ENCODE measurements around the gene TCERG1L.

The TCERG1L gene

GRCh38 chr10:131095313-131095580 lies 216.3 kb downstream of the TCERG1L start:
- no peak for DNase-seq

DNA sequence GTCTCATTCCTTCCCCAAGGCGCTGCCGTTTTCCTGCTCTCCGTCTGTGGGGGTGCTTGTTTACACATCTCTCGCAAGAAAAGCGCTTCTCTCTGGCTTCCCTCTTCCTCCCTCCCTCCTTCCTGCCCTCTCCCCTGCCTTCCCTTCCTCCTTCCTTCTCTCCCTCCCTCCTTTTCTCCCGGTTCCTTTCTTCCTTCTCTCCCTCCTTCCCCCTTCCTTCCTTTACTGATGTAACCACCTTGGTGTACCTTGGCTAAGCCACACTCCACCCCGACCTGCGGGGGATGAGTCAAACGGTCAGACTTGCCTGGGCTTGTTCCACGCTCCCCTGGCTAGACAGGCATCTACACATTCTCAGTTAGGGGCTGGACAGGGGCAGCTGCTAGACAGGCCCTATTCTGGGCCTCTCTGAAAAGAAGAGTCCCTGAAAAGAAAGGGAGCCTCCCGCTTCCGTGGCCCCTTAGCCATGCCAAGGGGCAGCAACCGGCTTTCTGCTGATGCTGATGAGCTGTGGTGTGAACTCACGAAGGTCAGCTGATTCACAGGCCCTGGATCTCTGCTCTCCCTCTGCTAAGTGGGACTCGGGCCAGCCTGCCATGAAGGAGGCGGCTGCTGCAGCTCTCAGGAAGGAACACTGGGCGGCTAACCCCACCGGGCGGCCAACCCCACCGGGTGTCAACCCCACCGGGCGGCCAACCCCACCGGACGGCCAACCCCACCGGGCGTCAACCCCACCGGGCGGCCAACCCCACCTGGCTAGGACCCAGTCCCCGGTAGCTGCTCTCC lies 216.8 kb downstream of the TCERG1L start:
- no peak for DNase-seq

- DNase-seq: no peak
Observed at GRCh38 chr10:131093795-131094366, 217.6 kb downstream of the TCERG1L start.

DNA sequence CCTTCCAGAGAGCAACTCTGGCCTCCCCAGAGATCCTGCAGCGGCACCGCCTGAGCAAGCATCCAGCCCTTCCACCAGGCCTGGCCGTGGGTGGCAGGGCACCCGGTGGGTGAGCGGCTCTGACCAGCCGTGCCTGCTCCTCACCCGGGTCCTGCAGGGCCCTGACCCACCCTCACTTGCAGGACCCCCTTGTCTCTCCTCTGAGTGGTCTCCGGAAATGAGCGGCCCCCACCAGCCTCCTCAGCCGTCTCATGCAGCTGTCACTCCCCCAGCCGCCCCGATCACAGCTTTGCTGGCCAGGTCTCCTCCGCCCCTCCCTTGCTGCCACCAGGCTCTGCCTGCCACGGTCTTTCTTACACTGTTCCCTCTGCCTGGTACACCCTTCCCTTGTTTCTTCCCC lies 218.2 kb downstream of the TCERG1L start:
- no peak for DNase-seq

DNA sequence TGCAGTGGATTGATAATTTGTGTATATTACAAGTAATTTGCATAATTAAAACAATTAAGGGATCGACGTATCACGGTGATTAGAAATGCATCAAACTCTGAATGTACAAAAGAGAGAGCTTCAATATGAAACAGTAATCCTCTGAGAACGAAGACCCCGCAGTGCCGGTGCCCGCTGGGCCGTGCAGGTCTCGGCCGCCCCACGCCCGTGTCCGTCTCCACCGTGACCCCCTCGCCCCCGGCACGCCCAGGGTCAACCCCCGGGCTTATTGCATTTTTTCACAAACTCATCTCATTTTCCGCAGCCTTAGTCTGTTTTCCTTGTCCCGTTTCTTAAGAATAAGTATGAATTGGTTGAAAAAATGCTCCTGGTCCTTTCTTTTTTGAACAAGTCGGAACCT lies 218.6 kb downstream of the TCERG1L start:
- no peak for DNase-seq

DNA sequence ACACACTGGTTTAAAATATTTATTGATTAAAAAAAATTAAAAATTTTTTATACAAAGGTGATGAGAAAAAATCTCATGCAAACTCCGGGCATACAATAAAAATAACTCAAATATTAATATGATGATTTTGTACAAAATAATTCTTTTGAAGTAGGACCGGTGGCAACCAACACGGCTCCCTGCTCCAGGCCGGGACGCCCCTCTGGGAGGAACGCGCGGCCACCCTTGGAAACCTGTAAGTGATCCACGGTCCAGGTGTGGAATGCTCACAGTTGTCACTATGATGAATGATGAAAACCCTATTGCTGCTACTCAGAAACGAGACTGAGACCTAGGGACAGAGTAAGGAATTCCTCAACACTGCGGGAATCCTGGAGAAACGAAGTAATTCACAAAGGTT lies 219.1 kb downstream of the TCERG1L start:
- no peak for DNase-seq

GRCh38 chr10:131091682-131092081 lies 219.8 kb downstream of the TCERG1L start:
- no peak for DNase-seq

GRCh38 chr10:131090761-131091661 lies 220.5 kb downstream of the TCERG1L start:
- no peak for DNase-seq

DNA sequence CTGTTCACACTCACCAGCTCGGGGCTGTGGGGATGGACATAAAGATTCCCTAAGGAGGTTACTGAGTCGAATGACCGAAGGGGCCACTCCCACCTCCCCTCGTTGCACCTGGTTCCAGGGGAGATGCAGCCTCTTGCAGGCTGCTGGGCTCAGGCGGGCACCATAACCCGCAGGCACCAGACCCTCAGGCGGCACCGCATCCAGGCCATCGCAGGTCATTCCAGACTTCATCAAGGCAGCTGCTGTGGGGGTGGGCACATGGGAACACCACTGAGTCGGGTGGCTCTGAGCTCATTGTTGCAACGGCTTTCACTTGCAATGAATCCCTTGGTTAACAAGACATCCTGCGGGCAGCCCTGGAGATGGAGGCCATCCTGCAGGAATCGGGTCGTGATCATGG lies 221.7 kb downstream of the TCERG1L start:
- no peak for DNase-seq

DNA sequence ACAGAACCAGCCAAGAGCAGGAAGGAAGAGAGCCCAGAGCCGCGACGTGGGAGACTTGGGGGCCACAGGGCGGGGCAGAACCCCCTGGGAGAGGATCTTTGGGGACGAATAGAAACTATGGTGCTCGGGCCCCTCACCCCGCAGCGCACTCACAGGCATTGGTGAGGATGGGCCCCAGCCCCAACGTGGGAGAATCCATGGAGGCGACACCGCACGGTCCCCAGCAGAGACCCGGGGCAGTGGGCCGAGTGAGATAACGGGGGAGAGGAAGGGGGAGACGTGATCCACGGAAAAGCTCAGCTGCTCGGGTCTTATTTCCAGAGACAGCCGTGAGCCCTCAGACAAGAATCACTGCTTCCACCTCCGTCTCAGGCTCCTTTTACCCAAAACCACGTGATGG lies 222.4 kb downstream of the TCERG1L start:
- no peak for DNase-seq

DNA sequence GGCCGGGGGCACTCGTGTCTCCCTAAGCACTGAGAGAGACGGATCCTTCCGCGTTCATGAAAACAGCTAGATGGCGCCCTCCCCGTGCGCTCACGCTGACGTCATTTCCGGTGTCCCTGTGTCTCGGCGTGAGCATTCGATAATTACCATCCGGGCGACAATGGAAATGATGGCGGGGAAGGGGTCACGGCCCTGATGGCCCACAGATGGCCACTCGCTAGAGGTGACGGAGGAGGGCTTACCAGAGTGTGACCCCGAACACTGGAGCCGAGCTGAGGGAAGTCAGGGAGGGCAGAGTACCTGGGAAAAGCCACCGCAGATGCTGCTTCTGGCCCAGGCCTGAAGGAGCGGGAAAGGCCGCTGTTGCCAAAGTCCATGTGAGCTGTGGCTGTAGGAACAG lies 222.9 kb downstream of the TCERG1L start:
- DNase-seq: no peak

DNA sequence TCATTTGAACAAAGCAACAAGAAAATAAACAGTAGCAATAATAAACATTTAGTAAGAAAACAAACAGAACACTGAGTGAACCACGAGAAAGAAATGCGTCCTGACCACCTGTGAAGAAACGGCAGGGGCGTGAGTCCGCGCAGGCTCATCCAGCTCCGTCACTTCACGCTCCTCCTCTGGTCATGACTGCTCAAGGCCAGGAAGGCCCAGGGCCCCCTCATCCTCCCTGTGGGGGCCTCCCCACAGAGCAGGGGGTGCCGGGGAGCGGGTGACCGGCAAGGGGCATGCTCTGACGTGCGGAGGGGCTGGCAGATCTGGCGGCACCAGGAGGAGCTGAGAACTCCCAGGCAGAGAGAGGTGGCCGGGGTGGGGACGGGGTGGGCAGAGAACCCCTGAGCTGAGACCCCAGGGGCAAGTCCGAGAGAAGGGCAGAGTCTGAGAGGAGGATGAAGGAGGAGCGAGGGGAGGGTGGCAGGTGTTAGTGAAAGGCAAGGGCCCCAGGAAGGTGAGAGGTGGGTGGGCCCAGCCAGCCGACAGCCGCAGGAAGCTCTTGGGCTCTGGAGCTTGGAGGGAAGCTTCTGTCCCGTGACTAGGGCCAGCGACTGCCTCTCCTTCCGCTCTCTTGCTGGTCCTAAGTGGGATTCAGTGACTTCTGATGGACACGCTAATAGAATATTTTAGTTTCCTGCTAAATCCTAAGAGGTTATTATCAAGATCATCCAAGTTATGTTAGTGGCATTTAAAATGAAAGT lies 223.9 kb downstream of the TCERG1L start:
- no peak for DNase-seq

GRCh38 chr10:131086511-131086910 lies 225.0 kb downstream of the TCERG1L start:
- DNase-seq: no peak

GRCh38 chr10:131086094-131086493 lies 225.4 kb downstream of the TCERG1L start:
- no peak for DNase-seq

DNA sequence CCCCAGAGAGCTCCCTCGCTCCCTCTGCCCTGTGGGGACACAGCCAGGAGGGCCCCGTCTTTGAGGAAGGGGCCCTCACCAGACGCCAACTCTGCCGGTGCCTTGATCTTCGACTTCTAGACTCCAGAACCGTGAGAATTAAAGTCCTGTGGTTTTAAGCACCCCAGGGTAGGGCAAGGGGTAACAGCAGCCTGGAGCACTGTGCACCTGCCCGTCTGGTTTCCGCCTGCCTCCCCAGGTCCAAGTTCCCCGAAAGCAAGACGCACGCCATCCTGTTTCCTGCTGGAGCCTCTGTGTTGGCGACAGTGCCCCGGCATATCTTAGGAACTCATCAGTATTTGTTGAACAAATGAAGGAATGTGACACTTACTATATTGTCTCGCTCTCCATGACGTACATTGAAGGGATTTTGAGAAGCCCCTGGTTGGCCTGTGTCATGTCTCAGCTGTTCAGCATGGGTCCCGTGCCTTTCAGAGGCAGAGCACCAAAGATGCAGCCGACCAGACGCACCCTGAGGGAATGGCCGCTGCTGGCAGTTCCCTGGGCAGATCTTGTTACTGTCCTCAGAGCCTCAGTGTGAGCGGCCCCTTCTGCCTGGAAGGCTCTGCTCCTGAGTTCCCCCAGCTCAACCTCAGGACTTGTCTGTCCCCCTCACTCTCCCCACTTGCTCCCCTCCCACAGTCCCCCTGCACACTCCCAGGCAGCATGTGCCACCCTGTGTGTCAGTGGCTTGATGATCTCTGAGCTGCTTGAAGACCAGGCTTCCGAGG lies 226.2 kb downstream of the TCERG1L start:
- DNase-seq: no peak

GRCh38 chr10:131084791-131085090 lies 226.8 kb downstream of the TCERG1L start:
- no peak for DNase-seq

DNA sequence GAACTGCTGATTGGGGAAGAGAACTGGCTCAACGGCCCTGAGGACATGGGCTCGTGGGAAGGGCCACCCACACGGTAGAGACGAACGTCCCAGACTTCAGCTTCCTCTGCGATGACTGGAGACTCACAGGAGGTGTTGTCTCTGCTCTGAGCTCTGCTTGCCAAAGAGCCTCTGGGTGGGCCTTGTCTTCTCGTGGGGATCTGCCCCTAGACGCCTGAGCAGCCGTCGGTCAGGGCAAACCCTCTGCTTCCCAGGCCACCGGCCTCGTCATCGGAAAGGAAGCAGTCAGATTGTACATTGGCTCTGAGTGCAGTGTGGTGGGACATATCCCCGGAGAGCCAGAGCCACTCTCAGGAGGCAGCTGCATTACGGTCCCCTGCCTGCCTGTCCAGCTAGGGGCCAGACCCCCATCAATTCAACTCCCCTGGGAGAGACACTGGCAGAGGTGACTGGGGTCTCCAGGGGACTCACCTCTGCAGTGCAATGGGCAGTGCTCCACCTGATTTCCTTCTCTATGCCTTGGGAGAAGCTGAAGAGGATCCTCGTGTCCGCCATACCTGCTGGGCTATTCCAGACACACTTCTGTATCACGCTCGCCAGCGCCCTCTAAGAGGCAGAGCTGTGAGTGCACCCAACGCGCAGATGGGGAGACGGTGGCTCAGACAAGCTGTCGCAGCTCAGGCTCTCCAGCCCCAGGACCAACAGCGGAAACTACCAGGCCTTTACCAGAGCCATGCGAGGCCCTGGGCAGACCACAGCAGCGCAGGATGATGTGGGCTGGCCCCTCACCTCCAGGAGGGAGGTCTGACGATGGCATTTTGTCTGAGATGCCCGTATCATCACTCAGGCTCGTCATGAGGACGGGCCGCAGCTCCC lies 227.4 kb downstream of the TCERG1L start:
- no peak for DNase-seq

- no peak for DNase-seq
Observed at GRCh38 chr10:131082991-131083481, 228.5 kb downstream of the TCERG1L start.

GRCh38 chr10:131082201-131082850 lies 229.2 kb downstream of the TCERG1L start:
- no peak for DNase-seq

DNA sequence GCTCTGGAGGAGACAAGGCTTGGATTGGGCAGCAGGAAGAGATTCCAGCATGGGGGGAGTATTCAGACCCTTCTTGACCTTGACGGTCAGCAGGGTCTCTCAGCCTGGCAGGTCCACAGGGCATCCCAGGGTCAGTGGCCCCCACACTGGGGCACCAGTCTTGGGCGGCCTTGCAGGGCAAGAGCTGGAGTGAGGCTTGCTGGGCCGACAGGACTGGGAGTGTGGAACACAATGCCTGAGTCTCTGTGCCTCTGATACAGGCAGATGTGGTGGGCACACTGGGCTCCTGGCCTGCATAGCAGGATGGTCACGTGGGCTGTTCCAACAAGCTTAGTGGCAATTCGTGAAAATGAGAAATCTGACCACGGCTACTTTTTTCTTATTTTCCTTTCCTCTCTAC lies 229.7 kb downstream of the TCERG1L start:
- DNase-seq: no peak

DNA sequence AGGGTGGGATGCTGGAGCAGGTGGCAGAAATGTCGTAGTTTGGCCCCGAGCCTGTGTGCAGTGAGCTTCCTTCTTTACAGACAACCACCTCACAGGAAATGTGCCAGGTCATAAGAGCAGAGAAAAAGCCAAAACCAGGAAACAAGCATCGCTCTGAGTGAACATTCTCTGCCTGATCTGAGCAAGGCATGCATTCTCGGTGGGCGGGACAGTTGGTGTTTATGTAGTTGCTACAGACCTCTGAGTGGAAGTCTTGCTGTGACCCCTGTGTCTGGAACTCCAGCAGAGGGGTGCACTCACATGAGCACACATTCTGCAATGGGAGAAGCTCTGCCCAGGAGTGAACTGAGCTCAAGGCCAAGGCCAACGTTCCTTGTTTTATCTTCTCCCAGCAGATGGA lies 230.1 kb downstream of the TCERG1L start:
- no peak for DNase-seq
